Glutamatergic neuron (in vitro differentiated cells): ENCODE results near the gene VPS37B. TPM values are rescaled to one million over a fixed set of nuclear protein-coding genes. Genes with fewer than 3 reads are reported as not detected.
A peak's percentile ranks its signal among the peaks of the same experiment; 100 is the strongest.

Experiments
- DNase-seq: peaks from one replicate; pipeline ENCODE4 v3.0.0; 2022
- H3K27ac Mint-ChIP-seq: one replicate; pipeline ENCODE4 v1.8.0; 2020; ENCODE audit warnings: mild to moderate bottlenecking, mixed read lengths, inconsistent platforms; ENCODE audit not compliant: unreplicated experiment
- H3K27me3 Mint-ChIP-seq: one replicate; pipeline ENCODE4 v1.8.0; 2020; ENCODE audit warnings: mild to moderate bottlenecking, moderate library complexity, mixed read lengths, inconsistent platforms; ENCODE audit not compliant: unreplicated experiment
- H3K36me3 Mint-ChIP-seq: one replicate; pipeline ENCODE4 v1.8.0; 2020; ENCODE audit warnings: mild to moderate bottlenecking, mixed read lengths, inconsistent platforms; ENCODE audit not compliant: unreplicated experiment
- H3K4me1 Mint-ChIP-seq: one replicate; pipeline ENCODE4 v1.8.0; 2020; ENCODE audit warnings: mild to moderate bottlenecking, low read depth, mixed read lengths, inconsistent platforms; ENCODE audit not compliant: unreplicated experiment
- H3K4me3 Mint-ChIP-seq: one replicate; pipeline ENCODE4 v1.8.0; 2020; ENCODE audit warnings: mild to moderate bottlenecking, mixed read lengths, inconsistent platforms; ENCODE audit not compliant: unreplicated experiment
- H3K9me3 Mint-ChIP-seq: one replicate; pipeline ENCODE4 v1.8.0; 2020; ENCODE audit warnings: mild to moderate bottlenecking, moderate library complexity, mixed read lengths, inconsistent platforms; ENCODE audit not compliant: unreplicated experiment
- CTCF ChIP-seq: fragments of 200-600 bp; sonication (generic); IDR thresholded peaks from one replicate; pipeline ENCODE4 v1.5.0; 2021; ENCODE audit not compliant: partially characterized antibody, unreplicated experiment
- total RNA-seq: library from RNA; stranded (reverse); fragmentation: NEBNext Ultra II Directional; extraction: Animal tissue kit (Norgen Biotek cat#: 25700); gene quantifications from one replicate; pipeline ENCODE4 v1.2.1, GENCODE V29; 2021; ENCODE audit not compliant: unreplicated experiment

Gene VPS37B
- total RNA-seq, 1 donor from 2014 or later = 19.7 TPM

- H3K4me3 Mint-ChIP-seq = no peak overlapping the region
- no peak overlapping the region for H3K27ac Mint-ChIP-seq
- peaks cover 9% of the 10 kb centered on the region for H3K36me3 Mint-ChIP-seq
- no peak for DNase-seq
- H3K27me3 Mint-ChIP-seq = peaks cover 11% of the 10 kb centered on the region
- TF ChIP-seq CTCF = no peak
- H3K4me1 Mint-ChIP-seq = peaks cover 16% of the 10 kb centered on the region
- H3K9me3 Mint-ChIP-seq = peaks cover 4% of the 10 kb centered on the region
Measured at GRCh38 chr12:122867691-122868461, 28.0 kb downstream of the VPS37B start.

- Mint-ChIP-seq H3K27me3 (peaks cover 8% of the 10 kb centered on the region), H3K27ac (no peak overlapping the region), H3K9me3 (peaks cover under 1% of the 10 kb centered on the region), H3K4me3 (no peak overlapping the region), H3K36me3 (peaks cover 9% of the 10 kb centered on the region), H3K4me1 (peaks cover 10% of the 10 kb centered on the region)
- DNase-seq = peak; percentile 8
- TF ChIP-seq CTCF = no peak
Measured at GRCh38 chr12:122866950-122867607, 28.8 kb downstream of the VPS37B start.

DNA sequence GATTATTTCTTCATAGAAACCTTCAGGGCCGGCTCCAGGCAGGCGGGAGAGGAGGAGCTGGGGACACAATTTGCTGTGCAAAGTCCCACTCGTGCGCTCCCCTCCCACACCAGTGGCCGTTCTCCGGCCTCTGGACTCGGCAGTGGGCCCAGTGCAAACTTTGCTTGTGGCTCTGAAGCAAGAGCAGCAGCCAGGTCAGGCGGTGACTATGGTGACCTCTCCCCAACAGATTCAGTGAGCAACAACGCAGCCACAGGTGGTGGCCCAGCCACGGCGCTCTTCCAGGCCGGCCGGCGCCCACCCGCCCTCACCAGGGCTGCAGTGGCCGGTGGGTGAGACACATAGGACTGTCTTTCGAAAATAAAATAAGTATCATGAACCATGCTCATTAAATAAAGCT, 29.5 kb downstream of the VPS37B start:
- H3K27me3 Mint-ChIP-seq = peaks cover 6% of the 10 kb centered on the region
- no peak for TF ChIP-seq CTCF
- H3K9me3 Mint-ChIP-seq = no peaks in the 10 kb centered on the region
- H3K4me3 Mint-ChIP-seq = no peak overlapping the region
- peaks cover 5% of the 10 kb centered on the region for H3K4me1 Mint-ChIP-seq
- no peak overlapping the region for H3K27ac Mint-ChIP-seq
- peak; percentile 3 for DNase-seq
- peaks cover 9% of the 10 kb centered on the region for H3K36me3 Mint-ChIP-seq

DNA sequence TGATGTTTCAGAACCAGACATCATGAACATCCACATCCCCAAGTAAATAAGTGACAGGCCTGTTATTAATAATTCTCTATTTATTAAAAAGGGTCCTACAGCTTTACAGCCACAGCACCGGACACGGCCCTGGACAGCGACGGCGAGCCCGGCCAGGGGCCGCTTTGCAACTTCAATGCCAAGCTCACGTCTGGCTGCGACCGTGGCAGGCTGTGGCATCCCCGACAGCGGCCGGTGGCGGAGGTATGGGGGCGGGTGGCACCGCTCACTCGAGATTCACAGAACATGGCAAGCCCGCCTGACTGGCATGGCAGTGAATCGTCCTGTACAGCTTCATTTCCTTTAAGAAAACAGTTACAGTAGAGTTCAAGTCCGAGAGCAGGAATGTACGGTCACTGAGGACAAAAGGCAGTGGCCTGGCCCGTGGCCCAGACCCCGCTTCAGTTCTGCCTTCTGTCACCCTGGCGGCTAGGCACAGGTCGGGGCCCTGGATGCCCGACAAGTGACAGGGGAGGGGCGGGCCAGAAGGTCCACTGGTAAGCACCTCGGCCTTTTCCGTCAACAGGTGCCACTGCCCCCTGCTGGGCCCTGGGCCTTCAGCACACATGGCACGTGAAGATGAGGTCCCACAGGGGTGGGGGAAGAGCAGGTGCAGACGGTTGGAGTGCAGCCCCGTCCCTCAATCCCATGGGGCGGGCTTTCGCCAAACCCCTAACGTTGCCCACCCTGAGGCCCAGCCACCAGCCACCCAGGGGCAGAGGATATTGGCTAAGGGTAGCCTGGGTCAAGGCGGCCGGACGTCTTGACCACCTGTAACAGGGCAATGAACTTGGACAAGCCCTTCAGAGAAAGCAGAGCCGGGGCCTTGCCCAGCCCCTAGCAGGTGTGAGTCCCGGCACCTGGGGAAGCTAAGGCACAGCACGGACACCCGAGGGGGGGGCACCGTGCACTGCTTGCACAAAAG, 30.4 kb downstream of the VPS37B start:
- peak; percentile 21 for DNase-seq
- Mint-ChIP-seq H3K4me3 (no peak overlapping the region), H3K36me3 (peaks cover 9% of the 10 kb centered on the region), H3K27me3 (peaks cover 6% of the 10 kb centered on the region), H3K9me3 (no peaks in the 10 kb centered on the region), H3K4me1 (peaks cover 2% of the 10 kb centered on the region), H3K27ac (no peak overlapping the region)
- TF ChIP-seq CTCF = no peak
